ENCODE measurements around the gene GAL.

GAL gene

GRCh38 chr11:68727783-68728182 lies 43.4 kb downstream of the GAL start:
- Histone ChIP-seq H3K4me1 (ENCODE audit: control insufficient read depth, insufficient read depth, low read length) (no peaks in the 10 kb centered on the region), H3K27me3 (ENCODE audit: control insufficient read depth, insufficient read depth, low read length) (no peaks in the 10 kb centered on the region), H3K9ac (ENCODE audit: low read depth, low read length) (no peak overlapping the region), H3K4me3 (ENCODE audit: low read depth, low read length) (no peak overlapping the region), H3K9me3 (ENCODE audit: control insufficient read depth, insufficient read depth, low read length) (no peaks in the 10 kb centered on the region), H3K36me3 (ENCODE audit: control insufficient read depth, insufficient read depth, low read length) (no peaks in the 10 kb centered on the region)

- Histone ChIP-seq H3K4me1 (ENCODE audit: control insufficient read depth, insufficient read depth, low read length) (no peaks in the 10 kb centered on the region), H3K36me3 (ENCODE audit: control insufficient read depth, insufficient read depth, low read length) (no peaks in the 10 kb centered on the region), H3K4me3 (ENCODE audit: low read depth, low read length) (no peak overlapping the region), H3K9me3 (ENCODE audit: control insufficient read depth, insufficient read depth, low read length) (no peaks in the 10 kb centered on the region), H3K27me3 (ENCODE audit: control insufficient read depth, insufficient read depth, low read length) (no peaks in the 10 kb centered on the region), H3K9ac (ENCODE audit: low read depth, low read length) (no peak overlapping the region)
These were observed 49.8 kb downstream of the GAL start for GRCh38 chr11:68734111-68734510.

- Histone ChIP-seq H3K36me3 (ENCODE audit: control insufficient read depth, insufficient read depth, low read length) (no peaks in the 10 kb centered on the region), H3K9ac (ENCODE audit: low read depth, low read length) (no peak overlapping the region), H3K27me3 (ENCODE audit: control insufficient read depth, insufficient read depth, low read length) (no peaks in the 10 kb centered on the region), H3K9me3 (ENCODE audit: control insufficient read depth, insufficient read depth, low read length) (no peaks in the 10 kb centered on the region), H3K4me1 (ENCODE audit: control insufficient read depth, insufficient read depth, low read length) (no peaks in the 10 kb centered on the region), H3K4me3 (ENCODE audit: low read depth, low read length) (no peak overlapping the region)
These were observed 50.8 kb downstream of the GAL start for GRCh38 chr11:68735125-68735524.

GRCh38 chr11:68735646-68736045 lies 51.3 kb downstream of the GAL start:
- H3K4me3 ChIP-seq (ENCODE audit: low read depth, low read length): no peak overlapping the region
- H3K27me3 ChIP-seq (ENCODE audit: control insufficient read depth, insufficient read depth, low read length): no peaks in the 10 kb centered on the region
- H3K9ac ChIP-seq (ENCODE audit: low read depth, low read length): no peak overlapping the region
- H3K4me1 ChIP-seq (ENCODE audit: control insufficient read depth, insufficient read depth, low read length): no peaks in the 10 kb centered on the region
- no peaks in the 10 kb centered on the region for H3K36me3 ChIP-seq (ENCODE audit: control insufficient read depth, insufficient read depth, low read length)
- no peaks in the 10 kb centered on the region for H3K9me3 ChIP-seq (ENCODE audit: control insufficient read depth, insufficient read depth, low read length)
